GM21367 (cell line): ENCODE data around the gene GNB1L.

Experiments
- ATAC-seq: cut with Tn5 transposase; IDR thresholded peaks from one replicate; pipeline ENCODE4 v1.9.1; 2021; ENCODE audit not compliant: unreplicated experiment

The GNB1L gene

DNA sequence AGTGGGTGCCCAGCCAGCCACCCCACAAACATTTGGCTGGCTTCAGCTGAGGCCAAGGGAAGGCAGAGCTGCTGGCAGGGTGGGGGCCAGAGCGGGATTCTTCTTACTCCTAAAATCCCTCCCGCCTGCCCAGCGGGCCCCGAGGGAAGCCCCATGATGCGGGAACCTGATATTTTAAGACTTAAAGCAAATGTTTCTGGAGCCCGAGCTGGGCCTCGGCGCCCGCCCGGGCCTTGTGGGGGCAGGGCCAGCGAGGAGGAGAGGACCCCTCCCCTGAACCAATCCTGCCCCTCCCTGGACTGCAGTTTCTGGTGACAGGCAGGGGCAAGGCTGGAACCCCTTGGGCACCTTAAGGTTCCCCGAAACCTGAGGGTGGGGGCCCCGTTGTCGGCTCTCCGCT lies 114.1 kb downstream of the GNB1L start:
- no peak for ATAC-seq

DNA sequence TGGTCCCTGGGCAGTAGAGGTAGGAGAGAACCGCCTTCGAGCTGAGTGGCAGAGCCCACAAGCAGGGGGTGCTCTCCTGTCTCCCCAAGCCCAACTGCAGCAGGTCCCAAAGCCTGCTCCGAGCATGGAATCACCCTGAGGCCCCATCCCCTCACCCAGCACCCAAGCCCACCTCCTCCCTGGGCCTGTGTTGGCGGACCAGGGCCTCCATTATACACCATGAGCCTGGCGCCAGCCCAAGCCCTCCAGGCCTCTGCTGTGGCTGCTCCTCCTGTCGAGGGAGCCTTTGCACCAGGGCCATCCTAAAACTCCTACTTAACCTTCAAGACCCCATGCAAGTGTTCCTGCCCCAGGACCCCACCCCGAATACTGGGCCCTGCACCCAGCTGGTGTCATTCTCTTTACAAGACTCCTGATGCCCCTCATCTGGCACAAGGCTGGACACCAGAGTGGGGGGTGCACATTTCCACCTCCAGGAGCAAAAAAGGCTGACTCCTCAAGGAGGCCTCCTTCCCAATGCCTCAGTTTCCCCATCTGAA lies 114.7 kb downstream of the GNB1L start:
- ATAC-seq, result no peak

DNA sequence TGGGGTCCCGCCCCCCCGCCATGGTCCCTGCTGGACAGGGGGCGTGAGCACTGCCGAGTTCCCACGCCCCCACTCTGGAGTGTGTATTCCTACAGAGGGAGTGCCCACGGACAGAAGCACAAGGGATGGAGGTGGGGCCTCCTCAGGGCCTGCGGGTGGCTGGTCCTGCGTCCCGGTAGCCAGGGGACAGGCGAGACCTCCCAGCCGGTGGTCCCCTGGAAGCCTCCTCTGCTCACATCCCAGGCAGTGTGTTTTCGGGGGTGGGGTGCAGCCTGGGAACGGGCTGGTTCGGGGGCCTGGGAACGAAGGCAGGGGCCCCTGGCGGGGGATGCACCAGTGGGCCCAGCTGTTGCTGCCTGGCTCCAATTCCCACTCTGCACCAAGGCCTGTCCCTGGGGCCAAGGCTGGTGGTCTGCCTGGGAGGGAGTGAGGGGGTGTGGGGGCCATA lies 115.2 kb downstream of the GNB1L start:
- no peak for ATAC-seq

DNA sequence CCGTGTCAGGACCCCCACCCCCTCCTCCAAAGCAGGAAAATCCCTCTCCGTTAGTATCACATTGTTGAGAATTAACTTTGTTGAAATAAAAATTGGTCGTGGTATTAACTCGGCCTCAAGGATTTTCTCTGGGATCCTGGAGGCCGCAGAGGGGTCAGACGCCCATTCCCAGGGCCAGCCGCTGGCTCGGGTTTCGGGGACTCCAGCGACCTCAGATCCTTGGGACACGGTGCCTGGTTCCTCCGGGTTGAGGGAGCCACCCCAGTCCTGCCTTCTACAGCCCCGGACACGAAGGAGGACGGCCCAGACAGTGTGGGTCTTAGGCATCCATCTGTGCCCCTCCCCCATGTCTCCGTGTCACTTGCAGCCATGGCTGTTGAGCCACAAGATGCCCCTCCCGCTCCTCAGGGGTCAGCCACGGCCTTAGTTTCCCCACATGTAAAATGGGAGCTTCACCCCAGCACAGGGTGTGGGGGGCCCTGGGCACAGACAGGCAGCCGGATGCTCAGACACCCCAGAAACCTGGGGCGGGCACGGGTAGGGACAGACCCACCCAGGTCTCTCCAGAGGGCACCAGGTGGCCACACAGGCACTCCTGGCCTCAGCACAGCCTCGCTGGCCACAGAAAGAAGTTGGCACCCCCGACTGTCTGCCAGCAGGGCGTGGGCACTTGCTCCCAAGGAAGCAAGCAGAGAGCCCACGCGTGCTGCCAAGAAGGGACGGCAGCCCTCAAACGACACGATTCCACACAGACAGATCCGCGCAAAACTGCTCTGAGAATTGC lies 115.8 kb downstream of the GNB1L start:
- ATAC-seq, result no peak

DNA sequence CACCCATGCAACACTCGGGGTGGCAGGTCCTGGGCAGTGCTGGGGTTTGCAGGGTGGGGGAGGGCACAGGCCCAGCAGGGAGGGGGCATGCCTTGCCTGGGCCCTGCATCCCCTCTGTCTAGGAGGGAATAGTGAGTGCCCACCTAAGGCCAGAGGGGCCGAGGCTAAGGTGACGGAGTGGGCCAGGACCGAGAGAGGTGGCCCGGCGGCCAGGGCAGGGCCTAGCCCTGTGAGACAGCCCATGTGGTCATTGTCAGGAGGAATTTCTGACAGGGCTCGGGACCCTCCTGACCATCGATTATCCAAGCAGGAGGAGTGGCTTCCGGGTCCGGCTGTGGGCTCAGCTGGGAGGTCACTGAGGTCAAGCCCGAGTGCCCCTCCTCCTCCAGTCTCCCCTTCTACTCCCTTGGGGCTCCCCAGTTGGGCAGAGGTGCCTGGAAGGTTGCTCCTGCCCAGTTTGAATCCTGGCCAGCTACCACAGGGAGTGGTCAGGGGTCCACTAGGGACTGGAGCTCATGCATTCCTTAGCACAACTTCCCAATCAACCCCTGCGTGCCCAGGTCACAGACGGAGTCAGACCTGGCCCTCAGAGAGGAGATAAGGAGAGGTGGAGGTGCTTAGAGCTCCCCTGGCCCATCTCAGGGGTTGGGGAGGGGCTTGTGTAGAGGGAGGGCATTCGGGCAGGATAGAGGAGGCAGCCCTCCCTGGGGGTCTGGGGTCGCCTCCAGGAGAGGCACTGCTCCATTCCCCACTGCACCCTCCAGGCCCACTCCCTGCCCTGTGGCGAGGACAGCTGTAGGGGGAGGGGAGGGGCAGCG lies 116.6 kb downstream of the GNB1L start:
- ATAC-seq, result no peak

DNA sequence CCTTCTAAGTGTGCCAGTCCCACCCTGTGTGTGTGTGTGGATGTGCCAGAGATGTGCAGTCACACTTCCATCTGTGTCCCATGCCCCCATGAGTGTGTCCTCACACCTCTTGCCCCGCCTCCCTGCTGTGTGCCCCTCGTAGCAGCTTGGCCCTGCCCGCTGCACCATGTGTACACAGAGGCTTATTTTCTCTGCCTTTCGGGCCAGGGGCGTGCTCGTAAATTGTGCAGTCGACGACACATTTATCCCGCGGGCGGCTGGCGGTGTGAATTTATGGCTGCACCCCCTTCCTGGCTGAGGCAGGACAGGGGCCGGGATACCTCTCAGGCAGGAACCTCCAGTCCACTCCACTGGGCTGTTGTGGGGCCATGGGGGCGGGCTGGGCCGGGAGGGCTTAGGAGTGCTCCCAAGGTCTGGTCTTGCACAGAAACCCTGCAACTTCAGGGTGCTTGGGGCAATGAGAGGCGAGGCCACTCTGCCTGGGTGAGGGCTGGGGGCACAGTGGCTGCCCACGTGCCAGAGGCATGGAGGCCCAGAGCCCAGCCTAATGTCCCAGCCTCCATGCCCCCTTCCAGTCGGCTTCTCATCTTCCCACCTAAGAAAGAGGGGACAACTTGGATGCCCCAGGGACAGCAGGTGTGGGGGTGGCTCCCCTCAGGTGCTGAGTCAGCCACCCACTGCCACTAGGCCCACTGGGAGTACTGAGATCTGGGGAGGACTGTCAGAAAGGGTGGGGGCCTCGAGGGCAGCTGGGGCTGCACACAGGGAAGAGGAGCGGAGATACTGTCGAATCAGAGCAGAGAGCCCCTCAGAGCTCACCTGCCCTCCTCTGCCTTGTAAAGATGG lies 118.8 kb downstream of the GNB1L start:
- ATAC-seq, result no peak

DNA sequence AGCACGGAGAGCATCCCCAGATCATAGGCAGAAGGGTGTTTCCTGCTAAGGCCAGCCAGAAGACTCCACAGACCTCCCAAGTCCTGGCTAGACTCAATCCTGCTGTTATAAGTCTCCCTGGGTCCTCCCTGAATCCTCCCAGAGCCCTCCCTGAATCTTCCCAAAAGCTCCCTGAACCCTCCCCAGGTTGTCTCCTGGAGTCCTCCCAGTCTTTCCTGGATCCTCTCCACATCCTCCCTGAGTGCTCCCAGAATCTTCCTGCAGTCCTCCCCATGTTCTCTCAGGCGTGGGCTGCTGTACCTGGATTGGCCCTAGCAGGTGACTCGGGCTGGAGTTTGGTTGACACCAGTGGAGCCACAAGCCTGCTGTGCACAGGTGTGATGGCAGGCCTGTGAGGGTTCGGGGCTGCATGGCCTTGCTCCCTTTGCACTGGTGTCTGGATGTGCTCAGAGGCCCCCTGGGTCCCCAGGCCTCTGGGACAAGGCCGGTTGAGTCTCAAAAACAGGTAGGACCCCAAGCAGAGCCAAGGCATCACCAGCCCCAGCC lies 119.8 kb downstream of the GNB1L start:
- no peak for ATAC-seq

DNA sequence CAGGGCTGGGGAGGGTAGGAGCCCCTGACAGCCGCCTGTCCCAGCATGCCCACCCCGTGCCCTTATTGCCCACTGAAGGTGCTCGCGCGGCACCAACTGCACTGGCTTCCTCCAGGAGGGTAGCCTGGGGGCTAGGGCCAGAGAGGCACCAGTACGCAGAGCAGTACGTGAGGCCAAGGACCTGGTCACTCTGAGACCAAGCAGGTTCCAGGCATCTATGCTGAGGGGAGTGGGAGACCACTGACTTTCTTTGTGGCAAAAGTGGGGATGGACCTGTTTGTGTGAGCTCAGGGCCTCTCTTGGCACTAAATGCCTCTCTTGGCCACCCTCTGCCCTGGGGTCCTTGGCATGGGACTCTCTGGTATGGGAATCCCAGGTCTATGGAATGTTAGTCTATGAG lies 120.5 kb downstream of the GNB1L start:
- ATAC-seq, result no peak

DNA sequence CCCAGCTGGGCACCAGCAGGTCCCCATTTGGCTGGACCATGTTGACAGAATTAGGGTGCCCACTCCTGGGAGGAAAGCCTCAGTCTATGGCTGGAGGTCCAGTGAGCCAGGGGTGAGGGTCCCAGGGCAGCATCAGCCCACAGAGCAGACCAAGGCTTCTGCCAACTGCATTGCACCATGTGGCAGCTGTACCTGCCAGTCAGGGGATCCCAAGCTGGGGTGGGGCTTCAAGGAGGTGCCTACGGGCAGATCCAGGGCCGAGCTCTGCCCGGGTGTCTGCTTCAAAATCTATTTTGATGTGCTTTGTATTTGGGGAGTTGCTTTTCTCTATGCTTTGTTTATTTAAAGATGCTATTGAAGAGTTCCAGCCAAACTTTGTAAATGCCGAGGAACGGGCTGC lies 120.9 kb downstream of the GNB1L start:
- no peak for ATAC-seq
